Measurements from ENCODE around the gene PRR7. TPM values are rescaled to one million over a fixed set of nuclear protein-coding genes. Genes with fewer than 3 reads are reported as not detected.
"Not testable (repeated sequence)": the region's sequence is repeated elsewhere in the genome, so short reads cannot be mapped to it uniquely, and the experiment has no call there.

Gene PRR7
- total RNA-seq, 1 donor from 2014 or later: 18.1 TPM

DNA sequence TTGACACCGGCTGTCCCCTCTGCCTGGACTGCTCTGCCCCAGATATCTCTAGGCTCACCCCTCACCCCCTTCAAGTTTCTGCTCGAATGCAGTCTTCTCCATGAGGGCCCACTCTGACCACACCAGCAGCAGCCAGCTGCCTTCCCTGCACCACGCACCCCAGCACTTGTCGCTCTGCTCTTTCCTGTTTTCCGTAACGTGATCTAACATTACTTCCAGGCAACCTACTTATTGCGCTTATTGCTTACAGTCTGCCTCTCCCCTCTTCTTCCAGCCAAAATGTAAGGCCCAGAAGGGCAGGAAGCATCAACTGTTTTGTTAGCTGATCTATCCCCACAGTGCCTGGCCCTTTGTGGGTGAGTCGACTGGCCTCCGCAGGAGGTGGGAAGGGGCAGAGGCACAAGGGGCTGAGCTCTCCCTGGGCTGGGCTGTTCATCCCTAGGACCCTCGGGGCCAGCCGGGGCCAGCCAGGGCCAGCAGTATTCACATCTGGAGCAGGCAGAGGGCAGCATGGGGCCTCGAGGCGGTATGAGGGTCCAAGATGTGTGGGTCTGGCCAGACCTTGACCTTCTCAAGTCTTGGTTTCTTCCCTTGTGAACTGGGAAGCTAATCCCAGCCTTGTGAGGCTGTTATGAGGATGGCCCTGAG is 38.4 kb downstream of the PRR7 start:
- peaks cover 57 to 82% of the 10 kb centered on the region in 2 donors for H3K36me3 ChIP-seq

DNA sequence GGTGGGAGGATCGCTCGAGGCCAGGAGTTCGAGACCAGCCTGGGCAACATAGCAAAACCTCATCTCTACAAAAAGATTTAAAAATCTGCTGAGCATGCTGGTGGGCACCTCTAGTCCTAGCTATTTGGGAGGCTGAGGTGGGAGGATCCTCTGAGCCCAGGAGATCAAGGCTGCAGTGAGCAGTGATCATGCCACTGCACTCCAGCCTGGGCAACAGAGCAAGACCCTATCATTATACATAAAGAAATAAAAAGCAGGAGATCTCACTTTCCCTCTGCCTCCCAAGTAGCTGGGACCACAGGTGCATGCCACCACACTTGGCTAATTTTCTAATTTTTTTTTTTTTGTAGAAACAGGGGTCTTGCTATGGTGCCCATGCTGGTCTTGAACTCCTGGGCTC is 39.1 kb downstream of the PRR7 start:
- H3K4me3 ChIP-seq; H3K9me3 ChIP-seq; H3K27me3 ChIP-seq; DNase-seq (ENCODE audit: low spot score in 2 of 2); intact Hi-C loops (cut with DNase I): not testable (repeated sequence)
- Histone ChIP-seq H3K36me3 (peaks cover 65 to 89% of the 10 kb centered on the region in 2 donors), H3K4me1 (peaks cover 17 to 57% of the 10 kb centered on the region in 2 donors), H3K27ac (peak overlapping the region in 1 of 2 donors; percentile 91)

More for the DNA sequence above, 38.4 kb downstream of the PRR7 start:
- DNase-seq (ENCODE audit: low spot score in 2 of 2): no peak
- Histone ChIP-seq H3K27me3 (no peaks in the 10 kb centered on the region), H3K4me3 (no peak overlapping the region), H3K27ac (peak overlapping the region; percentile 49 to 91), H3K4me1 (peaks cover 19 to 58% of the 10 kb centered on the region in 2 donors), H3K9me3 (no peaks in the 10 kb centered on the region)
- TF ChIP-seq, protein P1, sequence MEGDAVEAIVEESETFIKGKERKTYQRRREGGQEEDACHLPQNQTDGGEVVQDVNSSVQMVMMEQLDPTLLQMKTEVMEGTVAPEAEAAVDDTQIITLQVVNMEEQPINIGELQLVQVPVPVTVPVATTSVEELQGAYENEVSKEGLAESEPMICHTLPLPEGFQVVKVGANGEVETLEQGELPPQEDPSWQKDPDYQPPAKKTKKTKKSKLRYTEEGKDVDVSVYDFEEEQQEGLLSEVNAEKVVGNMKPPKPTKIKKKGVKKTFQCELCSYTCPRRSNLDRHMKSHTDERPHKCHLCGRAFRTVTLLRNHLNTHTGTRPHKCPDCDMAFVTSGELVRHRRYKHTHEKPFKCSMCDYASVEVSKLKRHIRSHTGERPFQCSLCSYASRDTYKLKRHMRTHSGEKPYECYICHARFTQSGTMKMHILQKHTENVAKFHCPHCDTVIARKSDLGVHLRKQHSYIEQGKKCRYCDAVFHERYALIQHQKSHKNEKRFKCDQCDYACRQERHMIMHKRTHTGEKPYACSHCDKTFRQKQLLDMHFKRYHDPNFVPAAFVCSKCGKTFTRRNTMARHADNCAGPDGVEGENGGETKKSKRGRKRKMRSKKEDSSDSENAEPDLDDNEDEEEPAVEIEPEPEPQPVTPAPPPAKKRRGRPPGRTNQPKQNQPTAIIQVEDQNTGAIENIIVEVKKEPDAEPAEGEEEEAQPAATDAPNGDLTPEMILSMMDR (IDR thresholded peaks at IDR 0.05): no peak
- intact Hi-C loops (cut with DNase I): no loop called here

DNA sequence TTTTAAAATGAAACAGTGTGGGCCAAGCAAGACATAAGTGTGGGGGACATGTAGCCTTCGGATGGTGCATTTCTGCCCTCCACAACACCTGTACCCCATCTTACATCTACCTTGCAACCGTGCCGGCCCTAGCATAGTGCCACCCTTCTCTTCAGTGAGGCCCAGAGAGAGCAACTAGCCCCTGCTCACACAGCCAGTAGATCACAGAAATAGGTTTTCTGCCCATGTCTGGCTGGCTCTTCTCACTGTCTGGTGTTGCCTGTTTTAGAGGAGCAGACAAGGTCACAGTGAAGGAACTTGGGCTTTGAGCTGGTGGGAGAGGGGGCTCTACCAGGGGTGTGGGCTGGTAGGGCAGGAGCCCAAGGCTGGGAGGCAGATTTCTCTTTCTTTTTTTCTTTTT is 39.6 kb downstream of the PRR7 start:
- Histone ChIP-seq H3K9me3 (no peaks in the 10 kb centered on the region), H3K4me3 (no peak overlapping the region), H3K27ac (no peak overlapping the region), H3K36me3 (peaks cover 70 to 90% of the 10 kb centered on the region in 2 donors), H3K27me3 (no peaks in the 10 kb centered on the region), H3K4me1 (peaks cover 18 to 56% of the 10 kb centered on the region in 2 donors)
- intact Hi-C loops (cut with DNase I): no loop called here
- no peak for DNase-seq (ENCODE audit: low spot score in 2 of 2)
- TF ChIP-seq, protein P1 (IDR thresholded peaks at IDR 0.05): no peak

DNA sequence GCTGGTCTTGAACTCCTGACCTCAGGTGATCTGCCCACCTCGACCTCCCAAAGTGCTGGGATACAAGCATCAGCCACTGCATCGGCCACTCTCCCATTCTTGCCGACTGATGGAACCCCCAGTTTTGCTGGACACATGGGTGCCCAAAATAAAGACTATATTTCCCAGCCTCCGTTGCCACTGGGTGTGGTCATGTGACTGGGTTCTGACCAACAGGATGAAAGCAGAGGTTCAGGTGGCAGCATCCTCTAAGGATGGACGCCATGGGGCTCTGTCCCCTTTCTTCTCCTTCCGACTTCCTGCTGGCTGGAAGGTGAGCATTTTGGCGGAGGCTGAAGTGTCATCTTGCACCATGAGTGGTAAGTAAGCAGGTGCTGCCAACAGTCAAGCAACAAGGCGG is 40.5 kb downstream of the PRR7 start:
- Histone ChIP-seq H3K27ac (peak overlapping the region; percentile 10 to 34), H3K36me3 (peaks cover 73 to 90% of the 10 kb centered on the region in 2 donors), H3K9me3 (no peaks in the 10 kb centered on the region), H3K27me3 (no peaks in the 10 kb centered on the region), H3K4me1 (peaks cover 26 to 58% of the 10 kb centered on the region in 2 donors), H3K4me3 (no peak overlapping the region)
- intact Hi-C loops (cut with DNase I): no loop called here
- TF ChIP-seq, protein P1 (IDR thresholded peaks at IDR 0.05): no peak
- no peak for DNase-seq (ENCODE audit: low spot score in 2 of 2)

DNA sequence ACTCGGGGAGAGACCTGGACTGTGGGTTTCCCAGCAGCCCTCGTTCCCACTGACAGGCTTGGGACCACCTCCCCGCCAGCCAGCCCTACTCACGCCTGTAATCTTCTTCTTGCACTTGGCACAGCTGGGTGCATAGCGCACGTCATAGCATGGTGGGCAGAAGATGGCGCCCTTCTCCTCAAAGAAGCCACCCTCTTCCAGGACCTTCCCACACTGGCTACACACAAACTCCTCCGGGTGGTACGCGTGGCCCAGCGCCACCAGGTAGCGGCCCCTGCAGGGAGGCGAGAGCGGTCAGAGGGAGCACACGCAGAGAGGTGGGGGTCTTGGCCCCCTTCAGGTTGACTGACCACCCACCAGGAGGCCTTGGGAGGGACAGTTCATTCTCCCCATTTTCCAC is 41.4 kb downstream of the PRR7 start:
- Histone ChIP-seq H3K4me1 (peaks cover 33 to 65% of the 10 kb centered on the region in 2 donors), H3K27me3 (no peaks in the 10 kb centered on the region), H3K36me3 (peaks cover 76 to 97% of the 10 kb centered on the region in 2 donors), H3K4me3 (no peak overlapping the region), H3K9me3 (no peaks in the 10 kb centered on the region), H3K27ac (peak overlapping the region; percentile 10 to 34)
- intact Hi-C loops (cut with DNase I): no loop called here
- TF ChIP-seq, protein P1 (IDR thresholded peaks at IDR 0.05): no peak
- no peak for DNase-seq (ENCODE audit: low spot score in 2 of 2)

DNA sequence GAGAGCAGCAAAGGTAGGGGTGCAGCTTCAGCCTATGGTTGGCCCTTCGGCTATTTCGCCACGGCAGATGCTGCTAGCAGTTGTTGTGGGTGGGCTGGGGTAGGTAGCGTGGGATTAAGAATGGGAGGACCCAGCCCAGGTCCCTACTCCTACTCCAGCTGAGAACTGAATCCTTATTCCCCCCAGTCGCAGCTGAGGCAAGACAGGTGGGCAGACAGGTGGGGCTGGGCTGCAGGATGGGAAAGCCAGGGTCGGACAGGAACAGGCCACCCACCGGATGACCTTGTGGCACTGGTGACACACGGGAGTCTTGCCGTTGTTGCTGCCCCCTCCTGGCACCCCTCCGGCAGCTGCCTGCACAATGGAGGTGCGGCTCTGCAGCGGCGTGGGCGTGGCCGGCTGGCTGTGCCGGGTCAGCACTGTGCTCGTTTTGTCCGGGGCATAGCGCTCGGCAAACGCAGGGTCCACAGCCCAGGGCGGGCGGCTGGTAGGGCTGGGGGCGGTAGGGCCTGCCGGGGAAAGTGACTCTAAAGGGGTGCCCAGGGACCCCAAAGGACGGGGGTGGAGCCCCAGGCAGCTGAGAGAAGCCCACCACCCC is 42.6 kb downstream of the PRR7 start:
- Histone ChIP-seq H3K27ac (peak overlapping the region; percentile 96 to 99), H3K4me3 (no peak overlapping the region), H3K36me3 (peaks cover 78 to 93% of the 10 kb centered on the region in 2 donors), H3K27me3 (no peaks in the 10 kb centered on the region), H3K4me1 (peaks cover 42 to 68% of the 10 kb centered on the region in 2 donors), H3K9me3 (no peaks in the 10 kb centered on the region)
- TF ChIP-seq, protein P1 (IDR thresholded peaks at IDR 0.05): peak in 1 of 3 experiments; percentile 7
- intact Hi-C loops (cut with DNase I): no loop called here
- DNase-seq (ENCODE audit: low spot score in 2 of 2): no peak
